IMR-90 (cell line): ENCODE measurements around the gene CPN2. TPM values are rescaled to one million over a fixed set of nuclear protein-coding genes. Genes with fewer than 3 reads are reported as not detected.
A peak's percentile ranks its signal among the peaks of the same experiment; 100 is the strongest.

Experiments used
- ATAC-seq: fragments of 200-7000 bp; cut with Tn5 transposase; 2 replicates; pipeline ENCODE4 v1.9.1; 2020; ENCODE audit warnings: low read depth, mild to moderate bottlenecking, moderate library complexity
- BruUV-seq: library from RNA; stranded (reverse); fragments of 400-500 nt; replicated peaks from 2 replicates; lab custom pipeline; 2021; lab: Mats Ljungman, UMichigan
- CTCF ChIA-PET: fragments of 300-600 bp; formaldehyde crosslinking; extraction: SDS; loops from one replicate; lab custom pipeline; 2021; ENCODE audit warnings: antibody characterized with exemption; lab: Yijun Ruan, JAX
- POLR2A ChIA-PET: fragments of 300-600 bp; sonication (Branson Sonifier 250); formaldehyde crosslinking; loops from one replicate; lab custom pipeline; 2022; ENCODE audit warnings: antibody characterized with exemption; ENCODE audit not compliant: unreplicated experiment; lab: Charles Lee
- DNase-seq: peaks from one replicate; pipeline ENCODE4 v3.0.0; 2013
- H2AFZ ChIP-seq: replicated peaks from 2 replicates; pipeline ENCODE3; 2013; ENCODE audit warnings: low read length, mild to moderate bottlenecking; ENCODE audit not compliant: poor library complexity
- H2AK5ac ChIP-seq: 2 replicates; pipeline ENCODE4 v1.6.1; 2013; ENCODE audit warnings: low read depth, low read length, inconsistent platforms
- H2AK9ac ChIP-seq: replicated peaks from 2 replicates; pipeline ENCODE3; 2013; ENCODE audit warnings: mild to moderate bottlenecking, low read depth, low read length, moderate library complexity; ENCODE audit not compliant: poor library complexity
- H2BK120ac ChIP-seq: 2 replicates; pipeline ENCODE4 v1.6.1; 2013; ENCODE audit warnings: low read depth, low read length, inconsistent platforms
- H2BK15ac ChIP-seq: 3 replicates; pipeline ENCODE4 v1.6.1; 2013; ENCODE audit warnings: low read depth, low read length, inconsistent platforms
- H2BK20ac ChIP-seq: 2 replicates; pipeline ENCODE4 v1.6.1; 2013; ENCODE audit warnings: low read depth, mild to moderate bottlenecking, inconsistent platforms, low read length, moderate library complexity
- H2BK5ac ChIP-seq: 2 replicates; pipeline ENCODE4 v1.6.1; 2013; ENCODE audit warnings: mild to moderate bottlenecking, low read depth, low read length, inconsistent platforms; ENCODE audit not compliant: poor library complexity, severe bottlenecking
- H3K14ac ChIP-seq: replicated peaks from 2 replicates; pipeline ENCODE4 v1.6.1; 2013; ENCODE audit warnings: low read depth, low read length, inconsistent platforms
- H3K18ac ChIP-seq: 2 replicates; pipeline ENCODE4 v1.6.1; 2013; ENCODE audit warnings: low read depth, low read length, control low read depth
- H3K23ac ChIP-seq: 2 replicates; pipeline ENCODE4 v1.6.1; 2013; ENCODE audit warnings: low read depth, low read length, inconsistent platforms
- H3K27ac ChIP-seq: 2 replicates; pipeline ENCODE4 v1.5.1; 2013; ENCODE audit warnings: mild to moderate bottlenecking, control low read depth, low read length; ENCODE audit not compliant: insufficient read depth
- H3K27me3 ChIP-seq: 2 replicates; pipeline ENCODE4 v1.6.1; 2013; ENCODE audit warnings: low read length; ENCODE audit not compliant: control insufficient read depth, insufficient read depth
- H3K36me3 ChIP-seq: 2 replicates; pipeline ENCODE4 v1.6.1; 2013; ENCODE audit warnings: low read length, mixed read lengths; ENCODE audit not compliant: control insufficient read depth, insufficient read depth
- H3K4ac ChIP-seq: 2 replicates; pipeline ENCODE4 v1.6.1; 2013; ENCODE audit warnings: low read depth, low read length, inconsistent platforms
- H3K4me1 ChIP-seq: 2 replicates; pipeline ENCODE4 v1.6.1; 2013; ENCODE audit warnings: low read length, mixed read lengths; ENCODE audit not compliant: control insufficient read depth, insufficient read depth
- H3K4me2 ChIP-seq: 2 replicates; pipeline ENCODE4 v1.6.1; 2013; ENCODE audit warnings: low read depth, mild to moderate bottlenecking, control low read depth, low read length, moderate library complexity
- H3K4me3 ChIP-seq: 2 replicates; pipeline ENCODE4 v1.5.1; 2013; ENCODE audit warnings: low read depth, mild to moderate bottlenecking, control low read depth, low read length, moderate library complexity; ENCODE audit not compliant: insufficient read depth
- H3K56ac ChIP-seq: 2 replicates; pipeline ENCODE4 v1.6.1; 2013; ENCODE audit warnings: low read length, inconsistent platforms; ENCODE audit not compliant: insufficient read depth; ENCODE audit errors: extremely low read depth
- H3K79me1 ChIP-seq, 2 experiments: 2 replicates each; pipeline ENCODE4 v1.6.1; 2013; ENCODE audit warnings: low read length in 2 of 2, inconsistent platforms in 1 of 2, low read depth in 1 of 2
- H3K9ac ChIP-seq: 2 replicates; pipeline ENCODE4 v1.6.1; 2013; ENCODE audit warnings: low read depth, low read length, control low read depth
- H3K9me1 ChIP-seq: 2 replicates; pipeline ENCODE4 v1.6.1; 2013; ENCODE audit warnings: low read length, inconsistent platforms; ENCODE audit not compliant: insufficient read depth
- H3K9me3 ChIP-seq: 2 replicates; pipeline ENCODE4 v1.6.1; 2013; ENCODE audit warnings: low read length; ENCODE audit not compliant: control insufficient read depth, insufficient read depth
- H4K20me1 ChIP-seq: 2 replicates; pipeline ENCODE4 v1.6.1; 2013; ENCODE audit warnings: low read length, inconsistent platforms; ENCODE audit not compliant: insufficient read depth
- H4K5ac ChIP-seq: 2 replicates; pipeline ENCODE4 v1.6.1; 2013; ENCODE audit warnings: mild to moderate bottlenecking, low read depth, low read length, control low read depth
- H4K8ac ChIP-seq, 2 experiments: 2 replicates each; pipeline ENCODE4 v1.6.1; 2013; ENCODE audit warnings: low read depth in 2 of 2, low read length in 2 of 2, control low read depth in 1 of 2, inconsistent platforms in 1 of 2
- H4K91ac ChIP-seq: 2 replicates; pipeline ENCODE4 v1.6.1; 2013; ENCODE audit warnings: low read depth, low read length, inconsistent platforms; ENCODE audit not compliant: insufficient read depth
- CEBPB ChIP-seq: IDR thresholded peaks from 2 replicates; pipeline ENCODE4 v1.6.1; 2012; ENCODE audit warnings: low read depth, low read length, improper control_type of control experiment
- CHD1 ChIP-seq: IDR thresholded peaks from 2 replicates; pipeline ENCODE4 v1.6.1; 2012; ENCODE audit warnings: low read depth, low read length, improper control_type of control experiment
- CTCF ChIP-seq: conservative IDR thresholded peaks from 2 replicates; pipeline ENCODE4 v1.5.1; 2012; ENCODE audit warnings: mild to moderate bottlenecking, low read depth, low read length, improper control_type of control experiment
- ELK1 ChIP-seq: fragments of 150-350 bp; IDR thresholded peaks from 2 replicates; pipeline ENCODE4 v1.6.1; 2016; ENCODE audit warnings: low read depth, mild to moderate bottlenecking, low read length, moderate library complexity, borderline replicate concordance
- MAFK ChIP-seq: IDR thresholded peaks from 2 replicates; pipeline ENCODE4 v1.6.1; 2012; ENCODE audit warnings: low read depth, low read length, improper control_type of control experiment
- MAZ ChIP-seq: IDR thresholded peaks from 2 replicates; pipeline ENCODE4 v1.6.1; 2012; ENCODE audit warnings: low read depth, mild to moderate bottlenecking, low read length, improper control_type of control experiment, moderate library complexity, borderline replicate concordance
- NFE2L2 ChIP-seq: fragments of 150-350 bp; IDR thresholded peaks from 2 replicates; pipeline ENCODE4 v1.6.1; 2016; ENCODE audit warnings: low read depth, mild to moderate bottlenecking, low read length
- POLR2A ChIP-seq: IDR thresholded peaks from 2 replicates; pipeline ENCODE4 v1.6.1; 2012; ENCODE audit warnings: mild to moderate bottlenecking, low read depth, low read length
- RCOR1 ChIP-seq: IDR thresholded peaks from 2 replicates; pipeline ENCODE4 v1.6.1; 2012; ENCODE audit warnings: mild to moderate bottlenecking, low read length, improper control_type of control experiment; ENCODE audit not compliant: insufficient replicate concordance
- RFX5 ChIP-seq: IDR thresholded peaks from 2 replicates; pipeline ENCODE4 v1.8.0; 2012; ENCODE audit warnings: low read depth, mild to moderate bottlenecking, low read length, moderate library complexity
- SMC3 ChIP-seq: fragments of 150-350 bp; IDR thresholded peaks from 2 replicates; pipeline ENCODE4 v1.6.1; 2016; ENCODE audit warnings: low read depth, mild to moderate bottlenecking, antibody characterized with exemption, low read length, moderate library complexity
- WGBS, 2 experiments: methylation state at CpG; one replicate each; pipeline versions ENCODE4 v1.1.5 to v1.1.7; 2013; ENCODE audit warnings: missing lambda C conversion rate in 2 of 2; ENCODE audit not compliant: insufficient read length in 1 of 2; ENCODE audit errors: extremely low coverage in 2 of 2; 5-methylcytosine and 5-hydroxymethylcytosine counted together
- dilution Hi-C: fragments of 300-500 bp; cut with HindIII; formaldehyde crosslinking; loops from one replicate; pipeline ENCODE4 v1.14.3; 2018; ENCODE audit warnings: low sequenced_read_pairs; ENCODE audit not compliant: unreplicated experiment
- in situ Hi-C: fragments of 300-500 bp; cut with MboI; formaldehyde crosslinking; loops from 3 replicates; pipeline ENCODE4 v1.14.3; 2019; ENCODE audit warnings: low sequenced_read_pairs, inconsistent platforms, mixed read lengths
- intact Hi-C: fragments of 100-400 bp; cut with micrococcal nuclease; formaldehyde crosslinking; loops from 2 replicates; pipeline ENCODE4 v1.10.0; 2022
- polyA plus RNA-seq, 3 experiments: library from polyadenylated mRNA; depleted of rRNA; stranded (reverse); fragments of >200 nt; gene quantifications; 2 replicates each; pipeline ENCODE4 v1.2.3, GENCODE V29; 2012; ENCODE audit warnings: low replicate concordance in 1 of 3
- total RNA-seq: library from RNA; depleted of rRNA; stranded (reverse); fragments of >200 nt; gene quantifications from 2 replicates; pipeline ENCODE4 v1.2.3, GENCODE V29; 2012
- TF ChIP-seq, protein P1 (sequence below): fragments of 150-350 bp; IDR thresholded peaks from 2 replicates; pipeline ENCODE4 v1.6.1; 2017; ENCODE audit warnings: mild to moderate bottlenecking, antibody characterized with exemption, low read length, low read depth

The CPN2 gene
- total and polyA plus RNA-seq, 2 of the 4 experiments (the other 2 are of a cell fraction) = 0.07 TPM; not detected in 1

DNA sequence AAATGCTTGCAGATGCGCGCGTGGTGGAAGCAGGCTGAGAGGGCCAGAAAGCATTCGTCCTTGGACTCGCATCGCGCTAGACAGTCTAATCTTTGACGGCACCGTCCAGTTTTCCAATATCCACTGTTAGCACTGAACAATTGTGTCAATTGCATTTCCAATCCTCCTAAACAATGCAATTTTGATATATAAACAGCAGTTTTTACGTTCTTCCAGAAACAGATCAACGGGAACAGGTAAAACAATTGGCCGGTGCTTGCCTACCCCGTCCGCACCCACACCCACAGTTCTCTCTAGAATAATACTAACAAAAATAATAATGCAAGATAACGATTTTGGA lies 17.2 kb downstream of the CPN2 start:
- no peak overlapping the region for H3K9ac ChIP-seq
- CTCF ChIA-PET = interaction anchor here (0.7 to 1.2 kb wide), 7 partner anchors 8 to 300 kb away, joined by 3 to 6 read pairs (median 3); no protein-coding TSS in a partner anchor
- no peak overlapping the region for H4K5ac ChIP-seq
- dilution Hi-C loops (no loop called here), intact Hi-C loops (loop anchor here (1.0 to 5.0 kb wide), 4 partner anchors 70 to 928 kb away; partner anchors contain the start of gene TMEM44), in situ Hi-C loops (loop anchor here (10.0 to 25.0 kb wide), 2 partner anchors 271 to 528 kb away; no protein-coding TSS in a partner anchor)
- H4K8ac ChIP-seq = peak overlapping the region in 1 of 2 experiments; percentile 22; a peak in 1 of 4 replicates
- no peak overlapping the region for H2BK15ac ChIP-seq
- H2BK20ac ChIP-seq = no peak overlapping the region
- H3K36me3 ChIP-seq = no peaks in the 10 kb centered on the region
- 37% methylated on average over 5 of the region's 15 CpGs; no CpG with 5 or more reads in 1 of the 2 experiments for WGBS, 2 experiments
- POLR2A ChIA-PET = no interaction called here
- DNase-seq = no peak
- H2AK5ac ChIP-seq = no peak overlapping the region
- peaks cover 12% of the 10 kb centered on the region for H3K4me1 ChIP-seq
- no peaks in the 10 kb centered on the region for H3K9me1 ChIP-seq
- H3K18ac ChIP-seq = no peak overlapping the region
- H3K4me3 ChIP-seq = no peak overlapping the region
- TF ChIP-seq RFX5 = no peak
- no peak for TF ChIP-seq CHD1
- no peak for TF ChIP-seq CEBPB
- TF ChIP-seq ELK1 = no peak
- no peak for TF ChIP-seq CTCF
- TF ChIP-seq, protein P1, sequence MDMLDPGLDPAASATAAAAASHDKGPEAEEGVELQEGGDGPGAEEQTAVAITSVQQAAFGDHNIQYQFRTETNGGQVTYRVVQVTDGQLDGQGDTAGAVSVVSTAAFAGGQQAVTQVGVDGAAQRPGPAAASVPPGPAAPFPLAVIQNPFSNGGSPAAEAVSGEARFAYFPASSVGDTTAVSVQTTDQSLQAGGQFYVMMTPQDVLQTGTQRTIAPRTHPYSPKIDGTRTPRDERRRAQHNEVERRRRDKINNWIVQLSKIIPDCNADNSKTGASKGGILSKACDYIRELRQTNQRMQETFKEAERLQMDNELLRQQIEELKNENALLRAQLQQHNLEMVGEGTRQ = no peak
- no peak for TF ChIP-seq POLR2A
- TF ChIP-seq MAFK = no peak
- TF ChIP-seq NFE2L2 = no peak
- TF ChIP-seq MAZ = no peak
- TF ChIP-seq RCOR1 = no peak
- TF ChIP-seq SMC3 = no peak
- H3K4me2 ChIP-seq = no peak overlapping the region
- no TSS peak for BruUV-seq
- no peak overlapping the region for H3K23ac ChIP-seq
- H3K4ac ChIP-seq = no peak overlapping the region
- no peak overlapping the region for H3K14ac ChIP-seq
- no peak overlapping the region for H3K27ac ChIP-seq
- H2BK5ac ChIP-seq = no peak overlapping the region
- no peaks in the 10 kb centered on the region for H3K79me1 ChIP-seq
- no peak overlapping the region for H3K56ac ChIP-seq
- H2AFZ ChIP-seq = peak overlapping the region; percentile 95
- no peak overlapping the region for H2BK120ac ChIP-seq
- no peaks in the 10 kb centered on the region for H3K9me3 ChIP-seq
- no peak overlapping the region for H4K91ac ChIP-seq
- H4K20me1 ChIP-seq = no peaks in the 10 kb centered on the region
- ATAC-seq = no peak
- no peaks in the 10 kb centered on the region; the same call in 1 of the 2 replicates for H3K27me3 ChIP-seq
- H2AK9ac ChIP-seq = no peak overlapping the region
